Measurements from ENCODE around the gene CCDC197.

DNA sequence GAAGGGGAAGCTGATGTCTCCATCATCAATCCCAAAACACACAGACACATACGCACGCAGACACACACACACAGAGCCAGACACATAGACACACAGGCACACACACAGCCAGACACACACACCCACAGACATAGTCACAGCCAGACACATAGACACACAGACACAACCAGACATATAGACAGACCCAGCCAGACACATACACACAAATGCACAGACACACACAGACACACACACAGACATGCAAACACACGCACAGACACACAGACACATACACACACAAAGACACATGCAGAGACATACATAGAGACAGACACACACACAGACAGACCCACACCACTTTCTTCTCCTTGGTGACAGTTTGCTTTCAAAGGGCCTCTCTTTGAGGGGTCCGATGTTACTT, 6.3 kb downstream of the CCDC197 start:
- TF ChIP-seq, protein P1, sequence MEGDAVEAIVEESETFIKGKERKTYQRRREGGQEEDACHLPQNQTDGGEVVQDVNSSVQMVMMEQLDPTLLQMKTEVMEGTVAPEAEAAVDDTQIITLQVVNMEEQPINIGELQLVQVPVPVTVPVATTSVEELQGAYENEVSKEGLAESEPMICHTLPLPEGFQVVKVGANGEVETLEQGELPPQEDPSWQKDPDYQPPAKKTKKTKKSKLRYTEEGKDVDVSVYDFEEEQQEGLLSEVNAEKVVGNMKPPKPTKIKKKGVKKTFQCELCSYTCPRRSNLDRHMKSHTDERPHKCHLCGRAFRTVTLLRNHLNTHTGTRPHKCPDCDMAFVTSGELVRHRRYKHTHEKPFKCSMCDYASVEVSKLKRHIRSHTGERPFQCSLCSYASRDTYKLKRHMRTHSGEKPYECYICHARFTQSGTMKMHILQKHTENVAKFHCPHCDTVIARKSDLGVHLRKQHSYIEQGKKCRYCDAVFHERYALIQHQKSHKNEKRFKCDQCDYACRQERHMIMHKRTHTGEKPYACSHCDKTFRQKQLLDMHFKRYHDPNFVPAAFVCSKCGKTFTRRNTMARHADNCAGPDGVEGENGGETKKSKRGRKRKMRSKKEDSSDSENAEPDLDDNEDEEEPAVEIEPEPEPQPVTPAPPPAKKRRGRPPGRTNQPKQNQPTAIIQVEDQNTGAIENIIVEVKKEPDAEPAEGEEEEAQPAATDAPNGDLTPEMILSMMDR (conservative IDR thresholded peaks at IDR 0.05): no peak
- no peak for TF ChIP-seq EZH2 (IDR thresholded peaks at IDR 0.05; ENCODE audit: low read depth)
